CD1c-positive myeloid dendritic cell (primary cell): ENCODE data around the gene TFDP1.
"Not testable (repeated sequence)": the region's sequence is repeated elsewhere in the genome, so short reads cannot be mapped to it uniquely, and the experiment has no call there.

Experiments used
- DNase-seq: peaks from one replicate; pipeline ENCODE4 v3.0.0-alpha.2; 2016; ENCODE audit errors: extremely low spot score

Gene TFDP1

DNA sequence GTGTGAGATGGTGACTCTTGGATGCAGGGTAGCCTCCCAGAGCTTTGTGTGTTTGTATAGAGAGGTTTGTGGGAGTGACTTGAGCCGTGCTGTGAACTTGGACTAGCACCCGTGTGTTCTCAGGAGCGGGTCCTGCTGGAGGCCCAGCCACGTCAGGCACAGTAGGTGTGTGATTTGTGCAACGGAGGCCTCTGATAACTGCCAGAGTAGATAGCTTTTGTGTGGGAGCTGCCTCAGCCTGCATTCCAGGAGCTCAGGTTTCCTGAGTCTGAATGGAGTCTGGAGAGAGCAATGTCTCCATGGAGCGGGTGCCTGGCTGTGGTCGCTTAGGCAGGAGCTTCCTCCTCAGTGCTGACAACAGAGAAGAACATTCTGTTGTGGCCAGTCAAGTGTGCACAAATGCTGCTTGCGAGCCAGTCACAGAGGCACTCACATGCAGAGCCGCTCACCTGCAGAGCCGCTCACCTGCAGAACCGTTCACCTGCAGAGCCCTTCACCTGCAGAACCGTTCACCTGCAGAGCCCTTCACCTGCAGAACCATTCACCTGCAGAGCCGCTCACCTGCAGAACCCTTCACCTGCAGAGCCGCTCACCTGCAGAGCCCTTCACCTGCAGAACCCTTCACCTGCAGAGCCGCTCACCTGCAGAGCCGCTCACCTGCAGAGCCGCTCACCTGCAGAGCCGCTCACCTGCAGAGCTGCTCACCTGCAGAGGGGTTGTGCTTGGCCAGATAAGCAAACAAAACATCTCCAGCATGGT, 32.6 kb downstream of the TFDP1 start:
- DNase-seq: no peak

DNA sequence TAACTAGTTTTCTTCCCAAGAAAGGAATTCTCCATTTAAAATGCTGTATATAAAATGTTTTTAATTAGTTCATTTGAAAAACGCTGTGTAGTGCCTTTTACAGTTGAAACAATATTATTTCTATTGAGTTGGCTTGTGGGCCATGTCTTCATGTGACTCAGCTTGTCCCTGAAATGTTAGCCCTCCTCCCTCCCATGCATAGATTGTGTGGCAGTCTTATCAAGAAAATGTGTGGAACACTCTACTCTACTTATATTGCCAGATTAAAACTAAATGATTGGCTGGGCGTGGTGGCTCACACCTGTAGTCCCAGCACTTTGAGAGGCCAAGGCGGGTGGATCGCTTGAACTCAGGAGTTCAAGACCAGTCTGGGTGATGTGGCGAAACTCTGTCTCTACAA, 33.4 kb downstream of the TFDP1 start:
- no peak for DNase-seq

DNA sequence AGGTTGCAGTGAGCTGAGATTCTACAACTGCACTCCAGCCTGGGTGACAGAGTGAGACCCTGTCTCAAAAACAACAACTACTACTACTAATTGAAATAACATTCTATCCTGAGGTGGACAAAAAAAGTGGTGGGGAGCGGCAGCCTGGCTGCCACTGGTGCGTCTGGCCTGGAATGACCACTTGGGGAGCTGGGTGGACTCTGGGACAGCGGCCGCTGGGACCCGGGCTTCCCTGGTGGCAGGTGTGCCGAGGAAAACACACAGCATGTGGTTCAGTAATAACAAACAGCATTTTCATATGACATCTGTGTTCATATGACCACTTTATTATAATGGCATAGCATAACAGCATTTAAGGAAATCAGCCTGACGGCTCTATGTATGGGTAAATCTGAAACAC, 33.9 kb downstream of the TFDP1 start:
- no peak for DNase-seq

DNA sequence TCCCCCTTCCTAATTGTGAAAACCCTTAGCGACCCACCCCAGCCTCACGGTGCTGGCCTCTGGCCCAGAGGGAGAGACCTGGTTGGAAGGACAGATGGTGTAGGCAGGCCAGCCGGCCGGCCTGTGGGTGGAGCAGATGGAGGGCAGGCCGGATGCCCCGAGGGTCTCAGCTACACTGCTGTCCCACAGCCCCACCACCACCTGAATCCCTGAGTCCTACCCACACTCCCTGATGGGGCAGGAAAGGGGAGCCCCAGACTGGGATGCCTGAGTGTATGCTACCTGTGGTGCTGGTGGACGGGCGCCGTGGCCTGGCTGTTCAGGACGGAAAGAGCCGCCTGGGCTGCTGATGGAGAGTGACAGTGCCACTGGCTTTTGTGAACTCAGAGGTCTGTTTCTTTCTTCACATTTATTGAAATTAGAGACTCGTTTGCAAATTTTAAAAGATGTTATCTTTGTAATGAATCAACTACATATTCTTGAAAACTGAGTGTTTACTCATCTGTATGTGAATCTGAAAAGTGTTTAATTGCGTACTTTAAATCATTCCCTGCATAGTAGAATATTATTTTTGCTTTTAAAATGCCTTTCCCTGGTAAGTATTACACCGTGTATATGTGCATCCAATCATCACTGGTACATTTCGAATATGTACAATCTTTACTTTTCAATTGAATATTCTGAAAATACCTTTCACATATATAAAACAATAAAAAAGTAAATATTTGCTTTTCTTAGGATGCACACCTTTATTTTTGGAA, 35.7 kb downstream of the TFDP1 start:
- no peak for DNase-seq

DNA sequence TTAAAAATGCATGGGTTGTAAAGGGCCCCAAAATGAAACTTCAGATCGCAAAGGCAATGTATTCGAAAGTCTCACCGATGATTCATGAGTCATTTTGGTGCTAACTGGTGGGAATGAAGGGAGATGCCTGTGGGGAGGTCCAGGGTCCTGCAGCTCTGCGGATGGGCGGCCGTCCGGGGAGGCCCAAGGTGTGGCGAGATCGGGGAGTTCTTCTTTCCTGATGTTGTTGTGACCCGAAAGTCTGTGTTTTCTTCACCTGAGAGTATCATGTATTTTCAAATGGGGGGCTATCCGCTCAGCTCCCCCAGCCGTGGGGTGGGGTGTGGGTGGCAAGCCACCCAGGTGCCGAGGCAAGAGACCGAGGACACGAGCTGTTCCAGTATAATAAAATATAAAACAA, 36.5 kb downstream of the TFDP1 start:
- DNase-seq: no peak

DNA sequence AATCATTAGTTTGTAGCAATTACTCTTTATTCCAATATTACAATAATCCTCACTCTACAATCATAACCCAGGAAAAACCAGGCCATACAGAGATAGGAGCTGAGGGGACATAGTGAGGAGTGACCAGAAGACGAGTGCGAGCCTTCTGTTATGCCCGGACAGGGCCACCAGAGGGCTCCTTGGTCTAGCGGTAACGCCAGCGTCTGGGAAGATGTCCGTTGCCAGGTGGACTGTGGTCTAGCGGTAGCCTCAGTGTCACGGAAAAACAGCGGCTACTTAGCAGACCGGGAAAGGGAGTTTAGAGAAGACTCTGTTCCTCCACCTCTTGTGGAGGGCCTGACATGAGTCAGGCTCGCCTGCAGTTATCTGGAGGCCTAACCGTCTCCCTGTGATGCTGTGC, 36.9 kb downstream of the TFDP1 start:
- DNase-seq: not testable (repeated sequence)

DNA sequence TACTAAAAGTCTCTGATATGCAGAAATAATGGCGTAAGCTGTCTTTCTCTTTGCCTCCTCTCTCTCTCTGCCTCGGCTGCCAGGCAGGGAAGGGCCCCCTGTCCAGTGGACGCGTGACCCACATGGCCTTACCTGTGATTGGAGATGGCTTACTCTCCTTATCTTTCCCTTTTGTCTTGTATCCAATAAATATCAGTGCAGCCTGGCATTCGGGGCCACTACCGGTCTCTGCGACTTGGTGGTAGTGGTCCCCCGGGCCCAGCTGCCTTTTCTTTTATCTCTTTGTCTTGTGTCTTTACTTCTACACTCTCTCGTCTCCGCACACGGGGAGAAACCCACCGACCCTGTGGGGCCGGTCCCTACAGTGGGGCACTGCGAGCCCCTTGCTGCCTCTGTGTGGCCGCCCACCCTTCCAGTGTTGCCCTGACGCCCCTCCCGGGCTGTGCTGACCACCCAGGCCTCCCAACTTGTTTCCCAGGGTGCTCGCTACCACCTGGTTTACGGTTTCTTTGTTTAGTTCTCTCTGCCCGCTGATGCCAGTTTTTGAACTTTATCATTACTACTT, 37.5 kb downstream of the TFDP1 start:
- not testable (repeated sequence) for DNase-seq

DNA sequence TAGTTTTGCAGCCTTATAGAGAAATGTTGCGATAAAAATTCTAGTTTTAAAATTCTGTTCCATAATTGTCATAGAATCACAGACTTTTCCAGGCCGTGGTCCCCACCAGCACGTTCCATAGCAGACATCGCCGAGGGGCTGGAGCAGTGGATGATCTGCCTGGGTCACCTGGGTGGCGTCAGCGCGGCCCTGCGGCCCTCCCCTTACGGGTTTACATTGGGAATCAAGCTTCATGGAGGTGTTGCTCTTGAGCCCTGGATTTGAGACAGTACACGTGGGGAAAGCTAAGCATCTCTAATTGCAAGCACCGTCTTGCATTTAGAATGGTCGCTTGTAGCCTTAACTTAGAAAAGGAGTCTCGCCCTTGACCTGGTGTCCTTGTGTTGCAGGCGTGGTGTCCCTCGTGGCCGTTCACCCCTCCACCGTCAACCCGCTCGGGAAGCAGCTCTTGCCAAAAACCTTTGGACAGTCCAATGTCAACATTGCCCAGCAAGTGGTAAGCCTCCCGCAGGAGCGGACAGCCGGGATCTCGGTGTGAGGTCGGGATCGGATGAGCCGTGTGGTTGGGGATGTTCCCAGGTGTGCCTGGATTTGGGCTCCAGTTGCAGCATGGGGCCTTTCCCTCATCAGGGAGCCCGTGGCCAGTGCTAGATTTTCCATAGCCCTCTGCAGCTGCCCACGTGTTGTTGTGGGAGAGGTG, 38.4 kb downstream of the TFDP1 start:
- DNase-seq: no peak

DNA sequence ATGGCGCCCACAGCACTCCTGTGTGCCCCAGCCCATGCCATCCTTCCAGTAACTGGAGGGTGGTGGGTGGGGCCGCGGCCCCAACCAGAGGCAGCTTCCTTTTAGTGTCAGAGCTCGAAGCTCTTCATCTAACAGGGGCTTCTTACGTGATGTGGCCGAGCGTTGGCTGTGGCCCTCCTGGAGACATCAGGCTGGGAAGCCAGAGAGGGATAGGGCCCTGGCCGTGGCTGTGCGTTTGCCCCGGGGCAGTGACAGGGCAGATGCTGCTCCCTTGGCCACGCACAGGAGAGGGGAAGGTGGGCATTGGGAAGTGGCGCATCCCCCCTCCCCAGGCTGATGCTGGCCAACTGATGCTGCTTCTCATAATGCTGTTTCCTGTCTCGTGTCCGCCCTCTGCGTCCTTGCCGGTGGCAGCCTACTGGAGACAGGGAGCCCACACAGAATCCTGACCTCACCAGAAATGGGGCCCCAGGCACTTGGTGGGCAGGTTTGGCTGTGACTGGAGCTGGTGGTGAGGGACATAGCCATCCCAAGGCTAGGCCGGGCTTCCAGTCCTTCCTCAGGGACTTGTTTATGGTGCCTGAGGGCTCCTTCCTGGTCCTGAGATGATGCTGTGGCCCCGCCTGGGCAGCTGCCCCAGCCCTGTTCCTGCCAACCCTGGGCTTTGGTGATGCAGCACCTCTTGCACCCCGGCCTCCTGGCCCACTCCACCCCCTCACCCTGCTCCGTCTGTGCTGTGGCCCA, 39.1 kb downstream of the TFDP1 start:
- no peak for DNase-seq

DNA sequence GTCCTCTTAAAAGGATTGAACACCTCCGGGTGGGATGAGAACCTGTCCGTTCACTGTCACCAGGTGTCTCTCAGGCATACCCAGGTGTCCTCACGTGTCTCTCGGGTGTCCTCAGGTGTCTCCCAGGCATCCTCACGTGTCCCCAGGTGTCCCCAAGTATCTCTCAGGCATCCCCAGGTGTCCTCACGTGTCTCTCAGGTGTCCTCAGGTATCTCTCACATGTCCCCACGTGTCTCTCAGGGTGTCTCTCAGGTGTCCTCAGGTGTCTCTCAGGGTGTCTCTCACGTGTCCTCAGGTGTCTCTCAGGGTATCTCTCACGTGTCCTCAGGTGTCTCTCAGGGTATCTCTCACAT, 39.7 kb downstream of the TFDP1 start:
- DNase-seq: no peak

DNA sequence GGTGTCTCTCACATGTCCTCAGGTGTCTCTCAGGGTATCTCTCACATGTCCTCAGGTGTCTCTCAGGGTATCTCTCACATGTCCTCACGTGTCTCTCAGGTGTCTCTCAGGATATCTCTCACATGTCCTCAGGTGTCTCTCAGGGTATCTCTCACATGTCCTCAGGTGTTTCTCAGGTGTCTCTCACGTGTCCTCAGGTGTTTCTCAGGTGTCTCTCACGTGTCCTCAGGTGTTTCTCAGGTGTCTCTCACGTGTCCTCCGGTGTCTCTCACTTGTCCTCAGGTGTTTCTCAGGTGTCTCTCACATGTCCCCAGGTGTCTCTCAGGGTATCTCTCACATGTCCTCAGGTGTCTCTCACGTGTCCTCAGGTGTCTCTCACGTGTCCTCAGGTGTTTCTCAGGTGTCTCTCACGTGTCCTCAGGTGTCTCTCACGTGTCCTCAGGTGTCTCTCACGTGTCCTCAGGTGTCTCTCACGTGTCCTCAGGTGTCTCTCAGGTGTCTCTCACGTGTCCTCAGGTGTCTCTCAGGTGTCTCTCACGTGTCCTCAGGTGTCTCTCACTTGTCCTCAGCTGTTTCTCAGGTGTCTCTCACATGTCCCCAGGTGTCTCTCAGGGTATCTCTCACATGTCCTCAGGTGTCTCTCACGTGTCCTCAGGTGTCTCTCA, 40.2 kb downstream of the TFDP1 start:
- not testable (repeated sequence) for DNase-seq

DNA sequence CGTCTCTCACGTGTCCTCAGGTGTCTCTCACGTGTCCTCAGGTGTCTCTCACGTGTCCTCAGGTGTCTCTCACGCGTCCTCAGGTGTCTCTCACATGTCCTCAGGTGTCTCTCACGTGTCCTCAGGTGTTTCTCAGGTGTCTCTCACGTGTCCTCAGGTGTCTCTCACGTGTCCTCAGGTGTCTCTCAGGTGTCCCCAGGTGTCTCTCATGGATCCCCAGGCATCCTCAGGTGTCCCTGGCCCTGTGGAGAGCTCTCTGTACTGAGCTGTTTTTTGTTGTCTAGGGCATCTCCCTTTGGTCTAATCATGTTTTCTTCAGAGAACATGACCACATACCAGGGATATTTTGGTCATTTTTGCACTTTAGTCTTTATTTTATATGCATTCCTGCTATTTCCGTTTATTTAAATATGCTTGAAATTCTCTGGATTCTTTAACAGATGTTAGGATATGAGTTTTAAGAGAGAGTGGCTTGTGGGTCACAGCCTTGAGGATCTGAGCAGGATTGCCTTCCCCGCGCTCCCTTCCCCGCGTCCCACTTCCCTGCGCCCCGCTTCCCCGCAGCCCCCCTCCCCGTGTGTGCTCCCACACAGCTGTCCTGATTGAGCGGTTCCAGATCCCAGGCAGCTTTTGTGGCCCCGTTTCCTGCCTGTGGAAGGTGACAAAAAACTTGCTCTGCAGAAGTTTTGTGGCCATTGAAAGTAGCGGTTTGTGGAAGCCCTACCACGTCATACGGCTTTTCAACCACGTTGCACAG, 41.6 kb downstream of the TFDP1 start:
- DNase-seq: no peak

DNA sequence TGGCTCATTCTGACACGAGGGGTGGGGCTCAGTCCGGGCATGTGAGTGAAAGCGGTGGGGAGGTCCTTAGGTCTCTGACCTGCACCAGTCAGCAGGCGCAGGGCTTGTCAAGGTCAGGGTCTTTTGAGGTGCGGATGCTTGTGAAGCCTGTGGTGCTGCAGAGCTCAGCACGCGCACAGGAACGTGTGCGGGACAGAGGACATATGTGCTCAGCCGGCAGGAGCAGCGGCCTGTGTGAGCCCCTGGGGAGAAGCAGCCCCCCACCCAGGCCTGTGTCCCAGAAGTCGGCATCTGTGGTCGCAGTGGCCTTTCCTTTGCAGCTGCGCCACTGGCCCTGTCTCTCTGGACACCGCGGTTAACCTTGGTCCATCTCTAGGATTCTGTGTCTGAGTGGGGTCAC, 42.6 kb downstream of the TFDP1 start:
- no peak for DNase-seq

DNA sequence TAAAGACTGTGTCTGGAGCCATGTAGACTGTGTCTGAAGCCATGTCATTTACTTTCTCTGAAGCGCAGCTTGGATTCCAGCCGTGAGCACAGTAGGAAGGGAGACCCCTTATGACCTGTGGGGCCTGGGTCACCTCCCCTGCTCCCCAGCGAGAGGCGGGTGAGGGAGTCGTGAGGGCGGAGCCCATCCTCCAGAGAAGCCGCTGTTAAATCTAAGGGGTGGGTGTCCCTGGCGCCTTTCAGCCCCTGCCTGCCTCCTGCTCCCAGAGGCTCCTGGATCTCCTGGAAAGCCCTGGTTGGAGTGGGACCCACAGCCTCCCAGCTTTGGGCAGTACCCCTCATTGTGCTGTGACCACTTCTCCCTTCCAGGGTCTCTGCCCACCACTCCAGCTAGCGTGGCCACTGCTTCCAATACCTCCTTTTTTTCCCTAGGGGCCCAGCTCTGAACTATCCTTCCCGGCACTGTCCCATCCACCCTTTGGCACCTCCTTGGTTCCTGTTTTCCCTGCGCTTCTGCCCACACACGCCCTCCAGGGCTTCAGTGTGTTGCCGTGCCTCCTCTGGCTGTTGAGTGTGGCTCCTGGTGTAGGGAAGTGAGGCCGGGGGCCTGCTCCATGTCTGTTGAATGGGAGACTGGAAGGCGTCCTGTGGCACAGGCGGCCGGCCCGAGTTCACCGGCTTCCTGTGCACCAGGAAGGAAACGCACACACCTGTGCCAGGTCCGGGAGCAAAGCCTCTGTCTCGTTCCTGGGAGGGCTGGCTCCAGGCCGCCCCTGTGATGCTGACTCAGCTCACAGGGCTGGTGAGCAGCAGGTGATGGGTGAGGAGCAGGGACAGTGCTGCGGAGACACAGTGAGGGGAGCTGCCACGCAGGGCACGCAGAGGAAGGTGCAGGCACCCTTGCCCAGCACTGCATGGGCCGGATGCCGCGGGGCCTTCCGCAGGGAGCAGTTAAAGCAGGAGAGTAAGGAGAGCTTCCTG, 44.0 kb downstream of the TFDP1 start:
- no peak for DNase-seq

DNA sequence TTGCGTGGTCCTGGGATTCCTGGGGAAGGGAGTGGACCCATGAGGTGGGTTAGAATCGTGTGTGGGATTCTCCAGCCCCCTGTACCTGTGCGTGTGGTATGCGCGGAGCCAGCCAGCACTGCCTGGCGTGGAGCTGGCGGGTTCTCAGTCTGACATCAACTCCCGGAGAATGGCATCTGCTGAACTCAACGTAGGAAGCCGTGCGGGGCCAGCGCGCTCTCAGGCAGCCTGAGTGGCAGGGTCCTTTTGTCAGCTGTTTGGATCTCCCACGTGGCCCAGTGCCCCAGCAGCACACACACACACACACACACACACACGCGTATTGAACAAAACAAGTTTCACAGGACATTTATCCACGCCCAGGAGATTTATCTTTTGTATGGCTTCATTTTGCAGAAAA, 45.3 kb downstream of the TFDP1 start:
- DNase-seq: no peak

DNA sequence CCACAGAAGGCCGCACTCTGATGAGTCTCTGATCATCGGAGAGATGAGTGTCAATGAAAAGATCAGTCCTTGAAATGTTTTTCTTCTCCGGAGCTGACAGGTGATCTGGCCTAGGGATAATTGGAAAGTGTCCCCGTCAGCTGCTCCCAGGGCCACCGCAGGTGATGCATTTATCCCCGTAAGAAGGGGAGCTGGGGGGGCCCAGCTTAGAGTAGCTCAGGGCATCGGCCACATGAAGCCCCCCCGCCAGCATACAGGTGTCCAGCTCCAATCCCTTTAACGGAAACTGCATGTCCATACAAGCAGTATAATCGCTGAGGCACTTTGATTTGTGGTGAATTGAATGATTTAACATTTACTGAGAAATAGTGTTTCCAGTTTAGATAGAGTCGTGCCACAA, 45.7 kb downstream of the TFDP1 start:
- no peak for DNase-seq

DNA sequence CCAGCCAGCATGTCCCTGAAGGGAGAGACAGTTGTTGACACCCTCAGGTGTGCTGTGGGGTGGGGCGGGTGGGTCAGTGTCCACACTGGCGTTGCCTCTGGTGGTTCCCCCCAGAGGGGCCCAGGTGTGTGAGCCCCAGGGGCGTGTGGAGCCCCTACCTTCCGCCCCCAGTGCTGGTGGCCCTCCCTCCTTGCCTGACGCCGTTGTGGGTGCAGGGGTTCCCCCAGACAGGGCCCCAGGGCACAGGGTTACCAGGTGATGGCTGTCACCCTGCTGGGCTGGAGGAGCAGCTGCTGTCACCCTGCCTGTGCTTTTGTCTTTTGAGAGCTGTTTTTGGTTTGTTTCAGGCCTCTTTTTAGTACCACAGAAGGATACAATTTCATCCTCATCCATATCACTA, 46.3 kb downstream of the TFDP1 start:
- DNase-seq: no peak

DNA sequence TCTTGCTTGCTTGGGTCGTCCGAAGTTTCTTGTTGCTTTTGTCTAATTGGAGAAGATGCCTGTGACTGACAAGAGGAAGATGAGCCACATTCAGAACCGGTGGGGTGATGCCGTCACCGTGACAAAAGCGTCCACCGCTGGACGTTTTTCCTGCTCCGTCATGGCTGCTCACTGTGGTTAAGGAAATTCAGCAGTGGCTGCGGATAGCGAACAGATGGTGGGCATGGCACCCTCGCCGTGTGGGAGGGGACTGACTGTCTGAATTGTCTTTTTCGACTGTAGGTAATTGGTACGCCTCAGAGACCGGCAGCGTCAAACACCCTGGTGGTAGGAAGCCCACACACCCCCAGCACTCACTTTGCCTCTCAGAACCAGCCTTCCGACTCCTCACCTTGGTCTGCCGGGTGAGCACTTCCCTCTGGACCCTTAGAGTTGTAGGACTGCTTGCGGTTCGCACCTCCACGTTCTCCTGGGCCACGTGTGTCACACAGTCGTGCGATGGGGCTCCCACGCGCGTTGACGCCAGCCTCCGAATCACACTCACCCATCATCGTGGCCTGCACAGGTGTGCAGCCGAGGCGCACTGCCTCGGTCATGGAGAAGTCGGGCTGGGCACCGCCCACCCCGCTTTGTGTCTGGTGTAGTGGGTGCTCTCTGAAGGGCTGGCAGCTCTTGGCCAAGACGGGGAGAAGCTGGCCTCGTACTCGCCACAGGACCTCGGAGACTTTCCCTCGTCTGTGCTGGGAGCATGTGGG, 47.0 kb downstream of the TFDP1 start:
- no peak for DNase-seq
